ENCODE data around the gene PACRG.
"Not testable (repeated sequence)": the region's sequence is repeated elsewhere in the genome, so short reads cannot be mapped to it uniquely, and the experiment has no call there.

PACRG gene

DNA sequence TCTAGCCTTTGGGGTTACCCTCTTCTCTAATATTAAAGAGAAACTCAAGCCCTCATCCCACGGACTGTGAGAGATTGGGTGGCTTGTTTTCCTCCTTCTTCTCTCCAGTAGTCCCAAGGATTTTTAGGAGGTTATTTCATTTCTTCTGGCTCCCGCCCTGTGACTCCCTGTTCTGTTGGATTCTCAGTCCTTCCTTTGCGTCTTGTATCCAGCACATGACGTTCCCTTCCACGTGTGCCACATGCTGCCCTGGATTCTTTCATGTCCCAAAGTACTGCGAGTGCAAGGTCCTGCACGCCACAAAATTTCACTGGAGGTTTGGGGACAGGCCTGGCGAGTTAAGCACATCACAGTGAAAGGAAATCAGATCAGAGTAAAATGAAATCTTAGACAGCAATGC is 213.4 kb downstream of the PACRG start:
- no peak for DNase-seq (ENCODE audit: low read depth)

DNA sequence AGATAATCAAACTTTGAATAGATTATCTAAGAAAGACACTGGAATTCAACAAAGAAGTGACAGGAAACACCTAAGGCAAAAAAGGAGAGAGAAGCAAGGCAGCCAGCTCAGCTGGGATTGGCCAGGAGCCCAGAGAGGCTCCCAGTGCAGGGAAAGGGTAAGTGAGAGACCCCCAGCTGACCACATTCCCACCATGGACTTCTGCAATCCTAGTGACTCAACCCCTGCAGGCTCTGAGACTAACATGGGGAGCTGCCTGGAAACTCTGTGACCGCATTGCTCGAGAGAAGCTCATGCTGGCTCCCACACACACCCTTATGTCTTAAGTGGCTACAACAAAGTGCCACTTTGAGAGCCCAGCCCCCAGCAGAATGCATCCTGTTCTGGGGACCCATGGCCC is 215.1 kb downstream of the PACRG start:
- DNase-seq (ENCODE audit: low read depth), result no peak

DNA sequence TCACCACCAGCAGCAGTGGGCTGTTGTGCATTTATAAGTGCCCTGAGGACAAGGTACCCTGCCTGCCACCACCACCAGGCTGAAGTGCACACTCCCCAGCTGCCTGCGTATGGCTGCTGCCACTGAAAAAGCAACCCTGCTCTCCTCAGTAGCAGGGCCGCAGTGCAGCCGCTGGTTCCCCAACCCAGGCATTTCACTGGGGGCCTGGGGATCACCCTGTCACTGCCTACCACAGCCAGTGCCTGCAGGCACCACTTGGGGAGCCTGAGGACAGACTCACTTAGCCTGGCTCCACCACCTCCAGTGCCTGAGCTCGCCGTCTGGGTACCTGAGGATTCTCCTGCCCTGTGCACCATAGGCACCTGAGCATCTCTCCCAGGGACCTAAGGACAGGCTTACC is 215.6 kb downstream of the PACRG start:
- no peak for DNase-seq (ENCODE audit: low read depth)

DNA sequence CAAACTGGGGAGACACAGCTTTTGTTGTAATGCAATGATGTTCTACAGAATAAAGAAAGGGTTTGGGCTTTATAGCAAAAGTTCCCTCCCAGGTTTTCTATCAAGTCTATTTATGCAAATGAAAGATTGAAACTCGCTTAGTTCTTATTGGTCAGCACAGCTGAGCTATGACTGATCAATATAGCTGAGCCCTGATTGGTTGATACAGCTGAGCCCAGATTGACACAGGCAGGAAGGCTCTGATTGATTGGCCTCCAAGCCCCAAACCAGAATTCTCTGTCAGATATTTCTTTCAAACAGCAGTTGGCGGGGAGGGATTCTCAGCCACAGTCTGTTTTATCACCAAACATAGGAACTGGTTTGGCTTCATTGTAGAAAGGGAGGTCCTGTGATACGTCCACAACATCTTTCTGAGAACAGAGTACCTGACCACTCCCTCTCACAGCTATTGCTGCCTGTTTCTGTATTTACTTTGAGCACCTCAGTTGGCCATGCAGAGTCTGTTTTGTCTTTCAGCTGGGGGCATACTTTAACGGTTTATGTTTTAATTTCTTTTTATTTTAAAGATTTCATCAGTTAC is 223.5 kb downstream of the PACRG start:
- DNase-seq (ENCODE audit: low read depth), result no peak

DNA sequence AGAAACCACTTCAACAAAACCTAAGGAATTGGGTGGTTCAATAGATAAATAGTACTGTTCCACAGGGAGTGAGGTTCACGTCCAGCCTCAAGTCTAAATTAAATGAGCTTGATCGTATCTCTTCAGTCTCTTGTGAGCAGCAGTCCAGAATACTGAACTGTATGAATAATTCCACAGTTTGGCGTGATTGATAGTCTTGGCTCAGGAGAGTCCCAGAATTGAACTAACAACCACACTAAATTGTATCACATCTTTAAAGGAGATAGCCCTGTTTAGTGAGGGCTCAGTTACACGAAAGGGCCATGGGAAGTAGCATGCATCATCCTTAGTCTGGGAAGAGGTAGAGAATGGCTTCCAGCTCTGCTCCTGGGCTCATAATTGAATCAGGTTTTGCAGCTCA is 224.6 kb downstream of the PACRG start:
- no peak for DNase-seq (ENCODE audit: low read depth)

DNA sequence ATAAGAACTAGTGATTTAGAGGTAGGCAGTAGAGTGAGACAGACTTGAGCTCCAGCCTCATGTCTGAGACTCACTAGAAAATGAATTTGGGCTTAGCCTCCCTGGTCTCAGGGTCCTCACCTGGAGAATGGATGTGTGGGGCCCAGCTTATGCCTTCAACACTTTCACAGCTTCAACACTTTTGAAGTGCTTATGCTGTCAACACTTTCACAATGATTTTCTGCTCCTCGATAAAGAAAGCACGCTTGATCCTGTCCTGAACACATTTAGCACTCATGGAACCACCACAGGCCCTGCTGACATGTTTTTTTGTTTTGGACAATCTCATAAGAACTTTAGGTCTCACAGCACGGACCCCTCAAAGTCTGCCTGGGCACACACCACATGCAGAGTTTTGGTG is 229.3 kb downstream of the PACRG start:
- no peak for DNase-seq (ENCODE audit: low read depth)

DNA sequence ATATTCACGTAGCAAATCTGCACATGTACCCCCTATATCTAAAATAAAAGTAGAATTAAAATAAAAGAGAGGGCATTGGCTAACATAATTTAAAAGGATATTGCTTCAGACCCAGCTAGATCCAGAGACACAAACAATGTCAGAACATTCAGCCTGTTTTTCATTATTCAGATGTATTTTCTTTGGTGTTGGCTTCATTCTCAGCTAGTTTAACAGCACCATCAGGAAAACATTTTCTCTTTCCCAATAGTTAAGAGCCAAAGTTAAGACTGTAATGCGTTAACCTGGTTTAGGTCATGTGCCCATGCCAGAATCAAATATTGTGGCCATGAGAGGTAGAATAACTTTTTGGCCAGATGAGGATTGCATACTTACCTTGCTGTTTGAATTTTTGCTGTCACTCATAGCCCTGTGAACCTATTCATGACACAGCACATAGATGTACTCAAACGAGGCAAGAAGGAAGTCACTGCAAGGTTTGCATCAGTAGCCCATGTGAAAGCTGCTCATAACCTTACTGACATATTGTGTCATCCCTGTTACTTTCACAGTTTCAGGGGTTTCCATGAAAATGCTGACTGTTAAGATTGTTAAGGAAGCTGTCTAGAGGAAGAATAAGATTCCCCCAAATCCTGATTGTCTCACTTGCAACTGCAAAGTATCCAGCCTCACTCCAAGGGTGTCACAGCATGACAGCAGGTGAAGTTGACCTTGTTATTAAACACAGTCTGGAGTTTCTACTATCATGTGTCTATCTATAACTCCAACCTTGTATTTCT is 233.1 kb downstream of the PACRG start:
- DNase-seq (ENCODE audit: low read depth), result no peak

DNA sequence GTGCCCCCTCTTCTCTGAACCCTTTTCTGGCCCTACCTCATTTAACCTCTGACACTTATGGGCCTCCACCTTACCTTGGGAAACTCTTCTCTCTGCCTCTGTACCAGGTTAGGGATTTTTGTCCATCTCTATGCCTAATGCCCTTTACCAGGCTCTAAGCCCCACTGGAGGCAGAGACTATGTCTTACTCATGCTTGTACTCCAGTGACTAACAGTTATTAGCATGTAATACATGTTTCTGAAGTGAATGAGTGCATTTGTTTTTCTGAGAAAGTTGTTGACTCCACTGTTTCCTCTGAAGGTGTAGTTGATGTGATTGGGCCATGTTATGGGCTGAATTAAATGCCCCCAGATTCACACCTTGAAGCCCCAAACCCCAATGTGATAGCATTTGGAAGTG is 234.3 kb downstream of the PACRG start:
- DNase-seq (ENCODE audit: low read depth), result no peak

DNA sequence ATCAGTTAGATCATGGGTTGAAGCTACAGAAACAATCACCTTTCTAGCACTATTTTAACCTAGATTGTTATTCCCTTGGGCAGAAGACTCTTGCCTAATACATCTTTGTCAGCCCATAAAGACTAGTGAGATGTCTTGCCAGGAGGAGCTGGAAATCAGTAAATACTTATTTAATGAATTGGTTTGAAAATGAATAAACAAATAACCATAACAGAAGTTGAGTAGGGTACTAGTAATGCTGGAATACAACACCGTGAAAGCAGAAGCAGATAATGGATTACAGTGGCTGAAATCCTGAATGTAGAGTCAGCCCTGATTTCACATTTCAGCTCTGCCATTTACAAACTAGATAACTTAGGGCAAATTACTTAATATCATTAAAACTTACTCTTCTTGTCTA is 236.1 kb downstream of the PACRG start:
- no peak for DNase-seq (ENCODE audit: low read depth)

DNA sequence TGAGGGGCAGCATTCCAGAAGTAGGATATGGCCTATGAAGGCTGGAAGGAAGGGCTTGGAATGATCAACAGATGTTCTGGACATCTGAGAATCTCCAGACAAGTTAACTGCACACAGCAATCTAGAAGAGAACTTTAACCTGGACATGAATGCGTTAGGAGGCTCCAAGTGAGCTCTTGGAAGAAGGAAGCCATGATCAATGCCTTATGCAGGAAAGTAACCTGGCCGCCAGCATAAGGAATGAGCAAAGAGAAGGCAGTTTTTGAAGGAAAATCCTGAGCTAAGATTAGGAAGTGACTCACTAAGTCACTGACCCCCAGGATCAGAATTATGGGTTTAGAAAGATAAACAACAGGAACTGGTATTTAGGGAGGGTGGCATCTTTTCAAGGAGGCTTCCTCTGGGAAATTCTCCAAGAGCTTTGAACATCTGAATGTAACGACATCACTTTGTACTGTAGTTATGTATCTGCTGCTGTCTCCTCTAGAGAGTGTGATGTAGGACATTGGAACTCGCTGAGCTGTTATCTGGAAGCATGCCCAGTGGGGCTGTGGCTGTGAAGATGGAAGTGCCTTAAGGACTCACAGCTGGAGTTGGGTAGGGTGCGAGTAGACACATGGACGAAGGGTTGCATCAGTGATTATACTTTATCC is 236.8 kb downstream of the PACRG start:
- DNase-seq (ENCODE audit: low read depth), result peak; percentile 81

DNA sequence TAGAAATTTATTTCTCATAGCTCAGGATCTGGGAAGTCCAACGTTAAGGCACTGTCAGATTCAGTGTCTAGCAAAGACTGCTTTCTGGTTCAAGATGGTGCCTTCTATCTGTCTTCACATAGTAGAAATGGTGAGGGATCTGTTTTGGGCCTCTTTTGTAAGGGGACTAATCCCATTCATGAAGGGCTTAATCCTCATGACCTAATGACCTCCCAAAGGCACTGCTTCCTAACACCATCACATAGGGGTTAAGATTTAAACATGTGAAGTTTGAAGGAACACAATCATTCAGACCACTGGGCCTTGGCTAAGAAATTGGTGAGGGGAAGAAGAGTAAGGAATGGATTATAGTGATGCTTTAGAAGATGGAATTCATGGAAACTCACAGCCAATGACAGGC is 237.6 kb downstream of the PACRG start:
- DNase-seq (ENCODE audit: low read depth), result no peak

DNA sequence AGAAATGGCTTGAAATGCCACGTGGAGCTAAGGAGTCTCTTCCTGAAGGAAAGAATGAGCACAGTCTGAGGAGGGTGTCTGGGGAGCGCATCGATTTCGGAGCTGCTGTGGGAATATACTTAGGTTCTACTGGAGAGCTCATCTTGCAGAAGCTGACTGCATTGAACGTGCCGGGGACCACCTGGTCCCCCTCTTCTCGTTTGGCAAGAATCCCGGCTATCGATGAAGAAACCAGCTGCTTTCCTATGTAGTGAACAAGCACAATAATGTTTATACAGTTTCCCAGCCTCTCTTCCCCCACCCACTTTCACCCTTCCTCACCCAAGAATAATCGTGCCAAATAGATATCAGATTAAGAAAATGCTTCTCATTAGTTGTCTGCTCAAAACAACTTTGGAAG is 242.5 kb downstream of the PACRG start:
- DNase-seq (ENCODE audit: low read depth), result no peak

DNA sequence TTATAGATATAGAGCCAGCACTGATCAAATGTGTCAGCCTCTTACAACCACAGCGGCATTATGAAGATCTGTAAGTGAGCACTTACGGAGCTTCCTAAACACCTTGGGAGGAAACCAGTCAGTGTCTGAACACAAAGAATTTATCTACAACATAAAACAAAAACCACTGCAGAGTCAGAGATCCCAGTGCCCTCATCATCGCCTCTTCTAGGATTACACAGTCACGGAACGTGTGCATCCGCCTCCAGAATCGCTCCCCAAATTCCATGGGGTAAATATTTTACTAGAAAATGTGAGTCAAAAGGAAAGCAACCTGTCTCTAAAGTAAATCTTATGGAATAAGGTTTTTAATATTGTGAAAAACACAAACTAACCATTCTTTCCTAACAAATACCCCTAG is 243.6 kb downstream of the PACRG start:
- no peak for DNase-seq (ENCODE audit: low read depth)

DNA sequence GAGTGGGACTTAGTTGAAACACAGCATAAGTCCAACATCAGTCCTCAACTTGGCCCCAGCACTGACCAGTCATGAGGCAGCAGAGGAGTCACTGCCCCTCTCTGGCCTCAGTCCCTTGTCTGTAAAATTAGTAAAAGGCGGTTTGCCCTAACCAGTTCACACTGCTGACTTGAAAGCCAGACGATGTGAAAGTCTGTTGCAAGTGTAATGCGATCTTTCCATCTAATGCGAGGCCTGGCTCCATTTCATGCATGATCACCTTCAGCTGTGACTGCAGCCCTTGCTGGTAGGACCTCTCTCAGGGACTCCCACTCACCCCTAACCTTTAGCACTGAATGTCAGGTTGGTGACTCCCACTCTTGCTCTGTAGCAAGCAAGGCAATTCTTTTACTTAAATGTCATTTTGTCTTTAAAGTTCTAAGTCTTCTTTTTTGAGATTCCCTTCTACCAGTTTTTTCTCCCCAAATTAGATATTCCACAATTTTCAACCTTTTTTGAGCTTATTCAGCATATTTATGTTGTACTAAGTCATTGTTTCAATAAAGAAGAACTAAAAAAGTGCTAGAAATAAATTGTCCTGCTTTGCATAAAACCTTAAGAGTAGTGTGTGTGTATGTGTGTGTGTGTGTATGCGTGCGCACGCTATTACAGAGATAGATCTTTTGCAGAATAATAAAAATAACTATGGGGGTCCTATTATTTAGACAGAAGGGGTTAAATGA is 245.5 kb downstream of the PACRG start:
- no peak for DNase-seq (ENCODE audit: low read depth)

DNA sequence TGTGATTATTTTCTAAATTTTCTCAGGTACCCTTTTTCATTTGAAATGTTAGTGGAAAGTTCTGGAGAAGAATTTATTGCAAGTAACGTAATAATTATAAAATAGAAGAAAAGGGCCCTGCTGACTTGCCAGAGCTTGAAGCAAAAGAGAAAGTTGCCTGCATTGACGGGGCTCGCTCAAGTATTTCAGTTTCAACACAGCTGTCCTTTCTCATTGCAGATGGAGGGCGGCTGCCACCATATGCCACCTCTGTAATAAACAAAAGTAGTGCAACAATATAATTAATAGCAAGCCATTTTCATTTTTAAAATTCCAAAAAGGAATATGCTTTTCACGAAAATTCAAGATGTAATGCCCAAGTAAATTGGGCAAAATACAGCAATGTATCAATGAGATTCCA is 246.2 kb downstream of the PACRG start:
- DNase-seq (ENCODE audit: low read depth), result no peak

DNA sequence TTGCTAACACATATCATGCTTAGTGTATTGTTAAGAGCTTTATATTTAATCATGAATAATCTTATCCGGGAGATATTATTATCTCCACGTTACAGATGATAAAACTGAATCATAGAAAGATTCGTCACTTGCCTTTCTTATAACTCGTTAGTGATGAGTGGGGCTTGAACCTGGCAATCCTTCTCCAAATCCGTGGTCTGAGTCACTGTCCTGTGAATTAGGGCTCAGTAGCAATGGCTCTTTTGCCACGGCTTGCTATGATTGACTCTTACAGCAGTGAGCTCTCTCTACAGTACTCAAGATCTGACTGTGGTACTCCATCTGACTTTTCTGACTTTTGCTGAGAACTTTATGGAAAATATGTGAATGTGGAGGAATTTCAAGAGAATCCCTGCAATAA is 246.9 kb downstream of the PACRG start:
- DNase-seq (ENCODE audit: low read depth), result no peak

DNA sequence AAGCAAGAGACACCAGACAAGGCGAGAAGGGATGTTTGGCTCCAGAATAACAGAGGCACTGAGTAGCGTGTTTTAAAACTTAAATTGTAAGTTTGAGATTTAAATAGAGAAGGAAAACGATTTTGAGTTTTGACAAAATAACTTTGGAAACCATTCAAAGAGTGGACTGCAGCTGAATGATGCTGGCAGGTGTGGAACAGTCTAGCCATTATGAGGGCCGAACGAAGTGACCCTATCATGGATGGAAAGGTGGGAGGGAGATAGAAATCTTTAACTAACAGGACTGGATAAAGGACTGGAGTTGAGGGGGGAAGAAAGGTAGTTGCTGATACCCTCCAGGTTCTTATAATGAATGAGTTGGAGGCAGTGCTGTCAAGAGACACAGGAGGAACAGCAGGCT is 248.4 kb downstream of the PACRG start:
- DNase-seq (ENCODE audit: low read depth), result no peak

DNA sequence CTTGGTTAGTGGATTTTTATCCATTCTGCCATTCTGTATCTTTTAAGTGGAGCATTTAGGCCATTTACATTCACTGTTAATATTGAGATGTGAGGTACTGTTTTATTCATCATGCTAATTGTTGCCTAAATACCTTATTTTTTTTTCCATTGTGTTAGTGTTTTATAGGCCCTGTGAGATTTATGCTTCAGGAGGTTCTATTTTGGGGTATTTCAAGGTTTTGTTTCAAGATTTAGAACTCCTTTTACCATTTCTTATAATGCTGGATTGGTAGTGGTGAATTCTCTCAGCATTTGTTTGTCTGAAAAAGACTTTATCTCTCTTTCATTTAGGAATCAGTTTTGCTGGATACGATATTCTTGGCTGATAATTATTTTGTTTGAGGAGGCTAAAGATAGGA is 255.5 kb downstream of the PACRG start:
- DNase-seq (ENCODE audit: low read depth), result not testable (repeated sequence)

DNA sequence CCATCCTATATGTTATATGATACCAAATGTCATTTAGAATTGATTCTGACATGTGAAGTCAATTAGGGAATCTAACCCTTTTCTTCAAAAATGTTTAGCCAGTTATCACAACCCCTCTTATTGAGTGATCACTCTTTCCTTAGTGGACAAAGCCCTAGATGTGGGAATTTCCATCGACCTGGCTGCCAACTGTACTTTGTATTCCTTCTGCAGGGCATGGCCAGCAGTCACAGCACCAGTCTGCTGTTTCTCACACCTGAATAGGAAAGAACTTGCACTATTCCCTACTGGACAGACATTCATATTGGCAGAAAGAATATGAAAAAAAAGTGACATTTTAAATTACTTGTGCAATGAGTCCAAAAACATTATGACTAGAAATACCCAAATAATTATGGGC is 271.0 kb downstream of the PACRG start:
- no peak for DNase-seq (ENCODE audit: low read depth)

DNA sequence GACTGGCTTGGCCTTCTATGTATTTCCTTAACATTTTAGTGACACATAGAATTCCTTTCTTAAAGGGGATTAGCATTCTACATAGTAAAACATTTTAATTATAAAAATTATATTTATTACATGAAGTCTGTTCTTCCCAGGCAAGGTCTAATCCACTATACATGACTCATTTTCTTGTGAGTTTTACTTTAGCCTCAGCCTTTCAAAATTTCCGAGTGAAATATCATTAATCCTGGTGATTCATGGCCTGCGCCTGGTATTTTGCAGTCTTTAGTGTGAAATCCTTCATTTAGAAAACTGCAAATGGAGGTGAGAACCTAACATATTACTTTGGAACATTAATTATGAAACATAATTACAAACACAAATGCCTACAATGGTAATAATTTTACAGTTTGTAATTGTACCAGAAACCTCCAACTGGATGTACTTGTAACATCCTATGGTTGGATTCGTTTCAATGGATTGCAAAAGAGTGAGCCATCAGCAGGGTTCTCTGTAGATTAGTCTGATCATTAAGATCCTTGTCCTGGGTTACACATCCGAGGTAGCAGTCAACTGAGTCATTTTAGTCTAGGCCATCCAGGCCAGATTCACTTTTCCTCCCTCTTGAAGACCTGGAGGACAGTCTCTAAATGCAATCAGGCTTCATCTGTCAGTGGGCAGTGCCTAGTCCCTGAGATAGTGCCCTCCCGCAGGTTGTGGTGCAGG is 272.0 kb downstream of the PACRG start:
- peak; percentile 77 for DNase-seq (ENCODE audit: low read depth)

DNA sequence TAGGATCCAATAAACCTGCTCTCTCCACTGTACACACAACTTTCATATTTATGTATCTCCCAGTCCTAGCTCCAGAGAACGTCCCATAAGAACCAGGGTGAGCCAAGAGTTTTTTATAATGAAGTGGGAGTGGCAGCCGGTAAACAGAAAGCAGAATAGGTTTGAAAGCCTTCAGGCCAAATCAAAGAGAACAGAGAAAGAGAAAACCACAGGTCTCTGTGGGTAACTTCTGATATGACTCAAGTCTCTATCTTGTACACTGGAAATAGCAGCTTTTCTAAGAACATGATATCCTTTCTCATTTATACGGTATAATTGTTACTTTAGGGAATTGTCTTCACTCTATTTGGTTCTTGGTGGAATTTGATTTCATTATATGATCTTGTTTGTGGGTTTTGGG is 273.6 kb downstream of the PACRG start:
- peak; percentile 46 for DNase-seq (ENCODE audit: low read depth)

DNA sequence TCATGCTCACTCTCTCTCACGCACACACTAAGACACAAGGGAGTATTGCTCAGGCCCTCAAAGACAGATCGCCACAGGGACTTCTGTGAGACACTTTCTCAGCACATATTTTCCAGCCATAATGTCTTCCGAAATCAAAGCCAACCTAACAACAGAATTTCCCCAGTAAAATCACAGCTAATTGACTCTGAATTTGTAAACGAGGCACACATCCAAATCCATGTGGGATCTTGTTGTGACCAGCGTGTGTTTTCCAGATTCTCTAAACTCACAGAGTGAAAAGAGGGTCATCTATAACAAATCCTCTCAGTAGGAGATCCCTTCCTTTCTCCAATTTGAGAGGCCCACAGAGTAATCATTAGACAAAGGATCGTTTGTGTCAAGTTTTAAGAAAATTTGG is 280.4 kb downstream of the PACRG start:
- DNase-seq (ENCODE audit: low read depth), result no peak
